WERI-Rb-1 (cell line): ENCODE measurements around the gene EDA.

Experiments
- DNase-seq: peaks from one replicate; pipeline ENCODE4 v3.0.0-alpha.2; 2020
- H3K27ac ChIP-seq: fragments of 250-450 bp; sonication (Bioruptor Pico); 2 replicates; pipeline ENCODE4 v1.5.1; 2020; ENCODE audit warnings: mild to moderate bottlenecking, moderate library complexity
- H3K27me3 ChIP-seq: fragments of 250-450 bp; sonication (Bioruptor Pico); 2 replicates; pipeline ENCODE4 v1.5.1; 2021; ENCODE audit warnings: mild to moderate bottlenecking, low read depth, moderate library complexity; ENCODE audit not compliant: insufficient read depth, severe bottlenecking
- H3K36me3 ChIP-seq: fragments of 250-450 bp; sonication (Bioruptor Pico); 2 replicates; pipeline ENCODE4 v1.5.1; 2020; ENCODE audit warnings: mild to moderate bottlenecking, moderate library complexity
- H3K4me3 ChIP-seq: 2 replicates; pipeline ENCODE4 v1.5.1; 2011; ENCODE audit warnings: low read depth, mild to moderate bottlenecking, control low read depth, low read length
- H3K9me3 ChIP-seq: fragments of 250-450 bp; sonication (Bioruptor Pico); 2 replicates; pipeline ENCODE4 v1.5.1; 2021; ENCODE audit warnings: mild to moderate bottlenecking, moderate library complexity; ENCODE audit not compliant: severe bottlenecking
- CTCF ChIP-seq: IDR thresholded peaks from 2 replicates; pipeline ENCODE4 v1.5.1; 2011; ENCODE audit warnings: low read depth, mild to moderate bottlenecking, control low read depth, inconsistent platforms, low read length

The EDA gene

GRCh38 chrX:70001269-70001668 lies 385.4 kb downstream of the EDA start:
- no peak overlapping the region for H3K27ac ChIP-seq
- peaks cover 4% of the 10 kb centered on the region for H3K9me3 ChIP-seq
- no peak for TF ChIP-seq CTCF
- H3K4me3 ChIP-seq, result no peak overlapping the region
- H3K36me3 ChIP-seq, result no peaks in the 10 kb centered on the region
- H3K27me3 ChIP-seq, result no peaks in the 10 kb centered on the region
- DNase-seq, result no peak

GRCh38 chrX:70001708-70002341 lies 385.9 kb downstream of the EDA start:
- DNase-seq, result no peak
- Histone ChIP-seq H3K36me3 (no peaks in the 10 kb centered on the region), H3K27ac (no peak overlapping the region), H3K4me3 (no peak overlapping the region), H3K27me3 (no peaks in the 10 kb centered on the region), H3K9me3 (peaks cover 4% of the 10 kb centered on the region)
- TF ChIP-seq CTCF, result no peak

GRCh38 chrX:70007946-70008345 lies 392.0 kb downstream of the EDA start:
- H3K36me3 ChIP-seq, result no peaks in the 10 kb centered on the region
- H3K27ac ChIP-seq, result no peak overlapping the region
- TF ChIP-seq CTCF, result no peak
- H3K9me3 ChIP-seq, result no peaks in the 10 kb centered on the region
- no peak for DNase-seq
- H3K4me3 ChIP-seq, result no peak overlapping the region
- no peaks in the 10 kb centered on the region for H3K27me3 ChIP-seq

- Histone ChIP-seq H3K27me3 (no peaks in the 10 kb centered on the region), H3K4me3 (no peak overlapping the region), H3K9me3 (no peaks in the 10 kb centered on the region), H3K27ac (no peak overlapping the region), H3K36me3 (no peaks in the 10 kb centered on the region)
- DNase-seq, result no peak
- no peak for TF ChIP-seq CTCF
Measured at GRCh38 chrX:70009049-70009448, 393.1 kb downstream of the EDA start.

GRCh38 chrX:70009970-70010369 lies 394.1 kb downstream of the EDA start:
- Histone ChIP-seq H3K9me3 (no peaks in the 10 kb centered on the region), H3K36me3 (no peaks in the 10 kb centered on the region), H3K4me3 (no peak overlapping the region), H3K27ac (no peak overlapping the region), H3K27me3 (no peaks in the 10 kb centered on the region)
- DNase-seq, result no peak
- TF ChIP-seq CTCF, result no peak

GRCh38 chrX:70012756-70013155 lies 396.8 kb downstream of the EDA start:
- no peaks in the 10 kb centered on the region for H3K36me3 ChIP-seq
- no peaks in the 10 kb centered on the region for H3K27me3 ChIP-seq
- peak; percentile 40 for DNase-seq
- no peak for TF ChIP-seq CTCF
- H3K9me3 ChIP-seq, result no peaks in the 10 kb centered on the region
- peak overlapping the region; percentile 58 for H3K27ac ChIP-seq
- no peak overlapping the region for H3K4me3 ChIP-seq
